Measurements from ENCODE around the gene ADAM11. TPM values are rescaled to one million over a fixed set of nuclear protein-coding genes. Genes with fewer than 3 reads are reported as not detected.
"Not testable (repeated sequence)": the region's sequence is repeated elsewhere in the genome, so short reads cannot be mapped to it uniquely, and the experiment has no call there.

ADAM11 gene
- total RNA-seq, 2 experiments from 2014 or later = 0.55 to 0.77 TPM

DNA sequence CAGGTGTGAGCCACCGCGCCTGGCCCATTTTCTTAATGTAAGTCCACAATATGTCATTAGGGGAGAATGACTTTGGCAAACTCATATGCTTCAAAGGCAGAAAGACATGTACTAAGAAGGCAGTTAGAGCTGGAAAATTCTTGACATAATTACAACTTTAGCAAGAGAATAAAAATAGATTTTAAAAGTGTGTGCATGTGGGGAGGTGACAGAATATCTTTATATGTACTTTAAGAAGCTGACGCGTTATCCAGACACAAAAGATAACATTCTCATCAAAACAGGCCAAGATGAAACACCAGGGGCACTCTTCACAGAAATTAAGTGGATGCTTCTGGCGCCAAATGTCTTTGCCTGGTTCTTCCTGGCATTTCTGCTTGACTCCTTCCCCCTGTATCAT is 43.1 kb downstream of the ADAM11 start:
- POLR2A ChIA-PET = no interaction called here
- H3K4me3 Mint-ChIP-seq = no peak overlapping the region
- peaks cover 11% of the 10 kb centered on the region for H3K4me1 Mint-ChIP-seq
- H3K36me3 Mint-ChIP-seq = no peaks in the 10 kb centered on the region
- DNase-seq = no peak
- H3K27ac Mint-ChIP-seq = no peak overlapping the region
- no peak for ATAC-seq (ENCODE audit: low read depth)
- no peaks in the 10 kb centered on the region for H3K9me3 Mint-ChIP-seq
- peaks cover 18% of the 10 kb centered on the region for H3K27me3 Mint-ChIP-seq

DNA sequence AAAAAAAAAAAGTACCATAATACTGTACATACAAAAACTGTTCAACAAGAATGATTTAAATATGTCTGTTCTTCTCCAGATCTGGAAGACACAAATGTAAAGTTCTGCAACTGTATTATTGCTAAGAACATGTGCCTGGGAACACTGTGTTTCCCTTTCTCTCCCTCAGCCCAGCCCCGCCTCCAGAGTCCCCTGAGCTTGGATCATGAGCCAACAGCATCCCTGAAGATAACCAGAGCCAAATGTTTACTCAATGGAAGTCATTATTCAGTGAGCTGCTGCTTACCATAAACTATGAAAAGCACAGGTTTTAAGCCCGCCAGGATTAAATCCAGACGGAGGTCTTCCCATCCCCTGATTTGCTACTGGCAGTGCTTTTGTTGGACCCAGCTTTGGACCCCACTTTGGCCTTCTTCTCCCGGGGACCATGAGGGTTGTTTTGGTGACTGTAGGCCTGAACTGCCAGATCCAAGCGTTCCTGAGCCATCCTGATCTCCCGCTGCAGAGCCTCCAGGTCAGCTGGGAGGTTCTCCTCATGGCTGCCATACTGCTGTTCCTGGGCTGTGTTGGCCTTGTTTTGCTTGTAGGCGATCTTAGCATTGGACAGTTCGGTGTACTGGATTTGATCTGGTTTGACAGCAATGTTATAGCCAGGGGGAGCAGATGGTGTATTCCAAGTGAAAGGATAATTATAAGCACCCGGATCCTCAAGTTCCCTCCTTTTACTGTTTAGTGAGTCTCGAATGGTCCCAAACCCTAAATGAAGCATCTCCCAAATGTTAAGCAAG is 45.7 kb downstream of the ADAM11 start:
- Mint-ChIP-seq H3K27ac (no peak overlapping the region), H3K4me3 (no peak overlapping the region), H3K36me3 (no peaks in the 10 kb centered on the region), H3K9me3 (no peaks in the 10 kb centered on the region), H3K4me1 (peaks cover 1% of the 10 kb centered on the region), H3K27me3 (peaks cover 30% of the 10 kb centered on the region)
- DNase-seq (no peak), ATAC-seq (ENCODE audit: low read depth) (no peak)
- POLR2A ChIA-PET = interaction anchor here (0.6 kb wide), 1 partner anchor 142 kb away, joined by 5 read pairs; no protein-coding TSS in a partner anchor

DNA sequence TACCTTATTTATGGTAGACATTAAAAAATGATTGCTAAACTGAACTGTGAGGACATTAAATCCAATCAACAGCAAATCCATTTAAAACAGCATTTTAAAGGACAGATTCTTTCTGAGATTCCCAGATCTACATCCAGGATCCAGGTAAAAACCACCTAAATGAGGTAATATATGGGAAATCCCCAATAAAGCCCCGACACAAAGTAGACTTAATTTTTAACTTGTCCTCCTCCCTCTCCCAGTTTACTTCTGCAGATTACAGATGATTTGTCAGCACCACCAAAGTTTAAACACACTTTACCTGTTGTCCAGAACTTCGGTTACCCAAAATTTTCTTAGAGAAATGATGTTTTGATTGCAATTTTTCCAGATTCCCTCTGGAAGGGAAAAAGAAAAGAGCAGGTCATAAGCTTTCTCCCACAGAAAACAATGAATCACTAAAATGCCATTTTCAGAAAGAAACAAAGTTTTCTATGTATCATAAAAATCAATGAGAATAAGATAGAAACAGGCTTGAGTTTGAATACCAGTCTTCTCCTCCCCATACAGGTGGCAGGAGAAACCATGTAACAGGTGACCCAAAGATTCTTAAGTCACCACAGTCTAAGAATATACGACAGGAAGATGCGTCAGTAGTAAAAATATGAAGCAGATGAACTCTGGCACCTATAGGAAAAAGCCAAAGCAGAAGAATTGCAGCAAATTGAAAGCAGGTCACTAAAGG is 48.5 kb downstream of the ADAM11 start:
- POLR2A ChIA-PET = no interaction called here
- H3K4me1 Mint-ChIP-seq = no peaks in the 10 kb centered on the region
- H3K9me3 Mint-ChIP-seq = no peaks in the 10 kb centered on the region
- DNase-seq (no peak), ATAC-seq (ENCODE audit: low read depth) (no peak)
- H3K4me3 Mint-ChIP-seq = no peak overlapping the region
- no peaks in the 10 kb centered on the region for H3K36me3 Mint-ChIP-seq
- peaks cover 22% of the 10 kb centered on the region for H3K27me3 Mint-ChIP-seq
- no peak overlapping the region for H3K27ac Mint-ChIP-seq

DNA sequence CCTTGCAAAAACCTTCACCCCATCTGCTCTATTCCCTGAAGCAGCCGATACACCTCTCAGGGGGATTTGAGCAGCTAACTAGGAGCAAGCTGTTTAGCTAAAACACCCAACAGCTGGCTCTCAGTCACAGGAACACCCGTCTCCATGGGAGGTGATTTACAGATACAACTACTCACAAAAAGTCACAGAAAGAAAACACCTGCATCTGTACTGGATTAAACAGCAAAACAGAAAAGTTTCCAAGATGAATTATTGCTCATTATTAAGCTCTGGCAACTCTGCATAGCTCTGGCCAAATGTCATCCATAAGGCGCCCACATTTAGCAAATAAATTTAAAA is 49.0 kb downstream of the ADAM11 start:
- H3K4me3 Mint-ChIP-seq = no peak overlapping the region
- H3K36me3 Mint-ChIP-seq = no peaks in the 10 kb centered on the region
- H3K27me3 Mint-ChIP-seq = peaks cover 18% of the 10 kb centered on the region
- POLR2A ChIA-PET = no interaction called here
- ATAC-seq (ENCODE audit: low read depth) (no peak), DNase-seq (no peak)
- H3K9me3 Mint-ChIP-seq = no peaks in the 10 kb centered on the region
- no peak overlapping the region for H3K27ac Mint-ChIP-seq
- H3K4me1 Mint-ChIP-seq = no peaks in the 10 kb centered on the region

DNA sequence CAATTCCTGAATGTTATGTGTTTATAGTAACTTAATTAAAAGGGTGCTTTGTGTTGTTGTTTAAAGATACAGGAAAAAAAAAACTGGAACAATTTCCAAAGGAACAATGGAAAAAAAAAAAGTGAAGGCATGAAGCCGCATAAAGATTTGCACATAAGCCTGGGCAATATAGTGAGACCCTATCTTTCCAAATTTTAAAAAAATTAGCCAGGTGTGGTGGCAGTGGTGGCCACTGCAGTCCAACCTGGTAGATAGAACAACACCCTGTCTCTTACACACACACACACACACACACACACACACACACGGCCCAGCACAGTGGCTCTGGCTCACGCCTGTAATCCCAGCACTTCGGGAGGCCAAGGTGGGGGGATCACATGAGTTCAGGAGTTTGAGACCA is 49.4 kb downstream of the ADAM11 start:
- no peaks in the 10 kb centered on the region for H3K36me3 Mint-ChIP-seq
- H3K9me3 Mint-ChIP-seq = no peaks in the 10 kb centered on the region
- no peaks in the 10 kb centered on the region for H3K4me1 Mint-ChIP-seq
- DNase-seq (no peak), ATAC-seq (ENCODE audit: low read depth) (no peak)
- peaks cover 19% of the 10 kb centered on the region for H3K27me3 Mint-ChIP-seq
- H3K4me3 Mint-ChIP-seq = no peak overlapping the region
- POLR2A ChIA-PET = no interaction called here
- no peak overlapping the region for H3K27ac Mint-ChIP-seq

DNA sequence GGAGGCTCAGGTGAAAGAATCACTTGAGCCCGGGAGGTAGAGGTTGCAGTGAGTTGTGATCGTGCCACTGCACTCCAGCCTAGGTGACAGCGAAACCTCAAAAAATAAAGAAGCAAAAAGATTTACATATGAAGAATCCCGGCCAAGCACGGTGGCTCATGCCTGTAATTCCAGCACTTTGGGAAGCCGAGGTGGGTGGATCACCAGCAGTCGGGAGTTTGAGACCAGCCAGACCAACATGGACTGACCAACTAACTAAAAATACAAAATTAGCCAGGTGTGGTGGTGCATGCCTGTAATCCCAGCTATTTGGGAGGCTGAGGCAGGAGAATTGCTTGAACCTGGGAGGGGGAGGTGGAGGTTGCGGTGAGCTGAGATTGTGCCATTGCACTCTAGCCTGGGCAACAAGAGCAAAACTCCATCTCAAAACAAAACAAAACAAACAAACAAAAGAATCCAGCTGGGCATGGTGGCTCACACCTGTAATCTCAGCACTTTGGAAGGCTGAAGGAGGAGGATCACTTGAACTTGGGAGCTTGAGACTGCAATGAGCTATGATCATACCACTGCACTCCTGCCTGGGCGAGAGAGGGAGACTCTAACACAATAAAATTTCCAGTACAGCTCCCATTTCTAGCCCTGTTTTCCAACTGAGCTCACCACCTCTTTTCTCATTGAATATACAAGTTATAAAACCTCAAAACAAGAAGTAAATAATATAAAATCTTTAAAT is 50.0 kb downstream of the ADAM11 start:
- H3K4me3 Mint-ChIP-seq; ATAC-seq (ENCODE audit: low read depth); H3K9me3 Mint-ChIP-seq; H3K36me3 Mint-ChIP-seq; DNase-seq; H3K27ac Mint-ChIP-seq; POLR2A ChIA-PET; H3K4me1 Mint-ChIP-seq: not testable (repeated sequence)
- peaks cover 19% of the 10 kb centered on the region for H3K27me3 Mint-ChIP-seq

DNA sequence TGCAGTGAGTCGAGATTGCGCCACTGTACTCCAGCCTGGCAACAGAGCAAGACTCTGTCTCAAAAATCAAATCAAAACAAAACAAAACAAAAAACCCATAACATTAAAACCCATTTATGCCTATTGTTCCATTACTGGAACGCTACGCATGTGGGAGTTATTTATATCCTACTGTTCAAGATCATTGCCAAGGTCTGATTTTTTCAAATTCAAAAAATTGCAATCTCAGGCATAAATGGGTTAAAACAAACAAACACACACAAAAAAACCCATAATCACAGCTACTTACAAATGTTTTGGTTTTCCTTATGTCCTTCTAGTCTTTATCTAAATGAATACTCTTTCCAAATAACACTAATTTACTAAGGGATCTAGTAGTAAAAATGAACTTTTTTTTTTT is 53.5 kb downstream of the ADAM11 start:
- no peak overlapping the region for H3K27ac Mint-ChIP-seq
- POLR2A ChIA-PET = no interaction called here
- peaks cover 14% of the 10 kb centered on the region for H3K27me3 Mint-ChIP-seq
- DNase-seq = no peak
- H3K36me3 Mint-ChIP-seq = no peaks in the 10 kb centered on the region
- no peaks in the 10 kb centered on the region for H3K4me1 Mint-ChIP-seq
- no peak for ATAC-seq (ENCODE audit: low read depth)
- no peak overlapping the region for H3K4me3 Mint-ChIP-seq
- no peaks in the 10 kb centered on the region for H3K9me3 Mint-ChIP-seq

DNA sequence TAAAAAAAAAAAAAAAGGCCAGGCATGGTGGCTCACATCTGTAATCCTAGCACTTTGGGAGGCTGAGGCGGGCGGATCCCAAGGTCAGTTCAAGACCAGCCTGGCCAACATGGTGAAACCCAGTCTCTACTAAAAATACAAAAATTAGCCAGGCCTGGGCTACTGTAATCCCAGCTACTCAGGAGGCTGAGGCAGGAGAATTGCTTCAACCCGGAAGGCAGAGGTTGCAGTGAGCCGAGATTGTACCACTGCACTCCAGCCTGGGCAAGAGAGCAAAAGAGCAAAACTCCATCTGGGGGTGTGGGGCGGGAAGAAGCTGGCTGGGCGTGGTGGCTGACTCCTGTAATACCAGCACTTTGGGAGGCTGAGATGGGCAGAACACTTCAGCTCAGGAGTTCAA is 59.7 kb downstream of the ADAM11 start:
- peaks cover 11% of the 10 kb centered on the region for H3K27me3 Mint-ChIP-seq
- not testable (repeated sequence) for H3K4me1 Mint-ChIP-seq; H3K9me3 Mint-ChIP-seq; H3K27ac Mint-ChIP-seq; H3K4me3 Mint-ChIP-seq; H3K36me3 Mint-ChIP-seq; DNase-seq; ATAC-seq (ENCODE audit: low read depth)
- POLR2A ChIA-PET = interaction anchor here (0.7 kb wide), 1 partner anchor 22 kb away, joined by 3 read pairs; no protein-coding TSS in a partner anchor

DNA sequence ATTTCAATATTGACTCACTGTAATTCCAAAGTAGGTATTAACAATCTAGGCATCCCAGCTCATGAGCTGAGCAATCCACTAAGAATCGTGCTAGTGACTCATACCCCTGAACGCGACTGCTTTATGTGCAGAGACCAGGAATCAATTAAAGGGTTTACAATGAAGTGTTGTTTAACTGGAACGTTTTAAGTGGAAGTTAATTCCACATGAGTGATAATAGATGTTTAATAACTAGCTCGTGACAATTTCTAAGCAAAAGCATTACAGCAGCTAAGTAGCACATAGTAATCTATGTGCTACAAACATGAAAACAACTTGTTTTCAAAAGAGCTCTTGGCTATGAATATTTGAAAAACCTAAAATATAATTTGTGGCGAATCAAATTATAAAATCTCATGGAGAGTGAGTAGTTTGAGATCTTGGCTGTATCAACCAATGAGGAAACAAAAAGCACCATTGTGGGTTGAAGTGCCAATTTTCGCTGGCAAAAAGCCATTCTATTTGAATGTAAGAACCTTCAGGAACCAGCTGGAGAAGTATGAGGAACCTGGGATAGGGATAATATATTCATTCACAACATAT is 61.9 kb downstream of the ADAM11 start:
- DNase-seq (no peak), ATAC-seq (ENCODE audit: low read depth) (no peak)
- Mint-ChIP-seq H3K9me3 (no peaks in the 10 kb centered on the region), H3K36me3 (no peaks in the 10 kb centered on the region), H3K4me1 (no peaks in the 10 kb centered on the region), H3K4me3 (no peak overlapping the region), H3K27me3 (peaks cover 19% of the 10 kb centered on the region), H3K27ac (no peak overlapping the region)
- POLR2A ChIA-PET = no interaction called here

DNA sequence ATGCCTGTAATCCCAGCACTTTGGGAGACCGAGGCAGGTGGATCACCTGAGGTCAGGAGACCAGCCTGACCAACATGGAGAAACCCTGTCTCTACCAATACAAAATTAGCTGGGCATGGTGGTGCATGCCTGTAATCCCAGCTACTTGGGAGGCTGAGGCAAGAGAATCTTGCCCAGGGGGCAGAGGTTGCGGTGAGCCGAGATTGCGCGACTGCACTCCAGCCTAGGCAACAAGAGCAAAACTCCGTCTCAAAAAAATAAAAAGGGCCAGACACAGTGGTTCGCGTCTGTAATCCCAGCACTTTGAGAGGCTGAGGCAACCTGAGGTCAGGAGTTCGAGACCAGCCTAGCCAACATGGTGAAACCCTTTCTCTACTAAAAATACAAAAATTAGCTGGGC is 66.4 kb downstream of the ADAM11 start:
- H3K27me3 Mint-ChIP-seq = peaks cover 50% of the 10 kb centered on the region
- POLR2A ChIA-PET; H3K4me3 Mint-ChIP-seq; ATAC-seq (ENCODE audit: low read depth); H3K27ac Mint-ChIP-seq; H3K9me3 Mint-ChIP-seq; DNase-seq; H3K36me3 Mint-ChIP-seq; H3K4me1 Mint-ChIP-seq: not testable (repeated sequence)

DNA sequence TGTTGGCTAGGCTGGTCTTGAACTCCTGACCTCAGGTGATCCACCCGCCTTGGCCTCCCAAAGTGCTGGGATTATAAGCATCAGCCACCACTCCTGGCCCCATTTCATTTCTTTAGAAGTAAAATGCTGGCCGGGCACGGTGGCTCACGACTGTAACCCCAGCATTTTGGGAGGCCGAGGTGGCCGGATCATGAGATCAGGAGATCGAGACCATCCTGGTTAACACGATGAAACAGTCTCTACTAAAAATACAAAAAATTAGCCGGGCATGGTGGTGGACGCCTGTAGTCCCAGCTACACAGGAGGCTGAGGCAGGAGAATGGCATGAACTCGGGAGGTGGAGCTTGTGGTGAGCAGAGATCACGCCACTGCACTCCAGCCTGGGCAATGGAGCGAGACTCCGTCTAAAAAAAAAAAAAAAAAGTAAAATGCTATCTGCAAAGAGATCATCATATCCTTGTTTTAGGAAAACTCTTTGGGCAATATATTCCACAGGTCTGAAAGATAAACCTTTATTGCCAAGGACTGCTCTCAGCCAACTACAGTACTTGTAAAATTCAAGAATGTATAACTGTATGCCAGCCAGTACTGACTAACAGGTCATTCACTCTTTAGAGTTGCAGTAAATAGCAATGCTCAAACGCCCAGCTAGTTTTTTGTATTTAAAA is 67.5 kb downstream of the ADAM11 start:
- Mint-ChIP-seq H3K4me1 (peaks cover 6% of the 10 kb centered on the region), H3K27me3 (peaks cover 56% of the 10 kb centered on the region), H3K27ac (no peak overlapping the region), H3K4me3 (no peak overlapping the region), H3K36me3 (no peaks in the 10 kb centered on the region), H3K9me3 (no peaks in the 10 kb centered on the region)
- POLR2A ChIA-PET = interaction anchor here (0.7 kb wide), 1 partner anchor 184 kb away, joined by 5 read pairs; no protein-coding TSS in a partner anchor
- DNase-seq (no peak), ATAC-seq (ENCODE audit: low read depth) (no peak)

DNA sequence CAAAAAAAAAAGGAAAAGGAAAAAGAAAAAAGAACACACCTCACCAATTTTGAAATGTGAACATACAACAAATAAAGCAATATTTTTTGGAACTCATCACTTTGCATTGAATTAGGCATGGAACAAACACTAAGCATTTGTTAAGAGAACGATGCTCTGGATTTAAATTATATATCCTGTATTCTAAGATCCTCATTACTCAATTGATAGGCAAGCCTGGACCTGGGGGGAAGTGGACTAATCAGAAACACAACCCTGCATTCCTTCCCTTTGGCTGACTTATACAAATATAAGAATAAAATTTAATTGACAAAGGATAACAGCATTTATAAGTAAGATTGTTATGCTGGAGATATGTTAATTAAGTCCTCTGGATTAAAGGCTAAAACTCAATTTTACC is 69.1 kb downstream of the ADAM11 start:
- H3K4me3 Mint-ChIP-seq = no peak overlapping the region
- H3K36me3 Mint-ChIP-seq = no peaks in the 10 kb centered on the region
- peaks cover 6% of the 10 kb centered on the region for H3K4me1 Mint-ChIP-seq
- no peaks in the 10 kb centered on the region for H3K9me3 Mint-ChIP-seq
- no peak for ATAC-seq (ENCODE audit: low read depth)
- no peak overlapping the region for H3K27ac Mint-ChIP-seq
- POLR2A ChIA-PET = no interaction called here
- H3K27me3 Mint-ChIP-seq = peaks cover 66% of the 10 kb centered on the region
- DNase-seq = no peak

DNA sequence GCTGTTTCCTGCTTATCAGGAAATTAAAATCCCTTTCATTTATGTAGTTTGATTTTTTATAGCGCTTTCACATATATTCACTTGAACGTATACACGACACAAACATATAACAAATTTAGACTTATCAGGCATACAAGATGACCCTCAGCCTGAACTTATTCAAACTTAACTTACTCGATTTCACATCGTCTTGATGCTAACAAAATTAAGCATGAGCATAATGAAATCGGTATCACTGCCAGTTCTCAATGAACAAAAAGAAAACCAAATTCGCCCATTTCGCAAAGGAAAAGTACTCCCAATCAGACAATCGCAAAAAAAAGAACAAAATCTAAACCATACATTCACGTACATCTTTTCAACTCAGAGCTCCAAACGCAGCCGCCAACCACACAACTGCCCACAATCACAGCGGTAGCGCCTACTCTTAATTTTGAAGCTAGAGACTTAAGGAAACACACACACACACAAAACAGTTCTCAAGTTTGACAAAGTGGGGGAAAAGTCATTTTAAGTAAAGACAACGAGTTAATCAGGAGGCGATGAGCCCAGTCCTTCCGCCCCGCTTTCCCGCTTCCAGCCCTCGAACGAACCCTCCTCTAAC is 70.2 kb downstream of the ADAM11 start:
- no peaks in the 10 kb centered on the region for H3K36me3 Mint-ChIP-seq
- POLR2A ChIA-PET = interaction anchor here (0.6 kb wide), 1 partner anchor 32 kb away, joined by 5 read pairs; no protein-coding TSS in a partner anchor
- peaks cover 72% of the 10 kb centered on the region for H3K27me3 Mint-ChIP-seq
- no peak for DNase-seq
- H3K27ac Mint-ChIP-seq = peak overlapping the region; percentile 5
- H3K9me3 Mint-ChIP-seq = no peaks in the 10 kb centered on the region
- peak; percentile 19 for ATAC-seq (ENCODE audit: low read depth)
- H3K4me1 Mint-ChIP-seq = peaks cover 6% of the 10 kb centered on the region
- H3K4me3 Mint-ChIP-seq = peak overlapping the region; percentile 78
